Endothelial cell of umbilical vein (primary cell): ENCODE data around the gene MAN2B2. TPM values are rescaled to one million over a fixed set of nuclear protein-coding genes. Genes with fewer than 3 reads are reported as not detected.

ENCODE experiments used
- BruUV-seq: library from RNA; stranded (reverse); fragments of 400-500 nt; replicated peaks from 2 replicates; lab custom pipeline; 2021; lab: Mats Ljungman, UMichigan
- CTCF ChIA-PET: fragments of 300-600, 350-600 bp; sonication (Branson Sonifier 250); formaldehyde crosslinking; loops from one replicate; lab custom pipeline; 2021; ENCODE audit warnings: antibody characterized with exemption, inconsistent platforms; lab: Charles Lee
- POLR2A ChIA-PET: fragments of 300-600, 350-600 bp; sonication (Branson Sonifier 250); formaldehyde crosslinking; loops from one replicate; lab custom pipeline; 2021; ENCODE audit warnings: antibody characterized with exemption, inconsistent platforms; lab: Charles Lee
- DNase-seq: peaks from one replicate; pipeline ENCODE4 v3.0.0-alpha.2; 2011; ENCODE audit warnings: low read depth, low spot score
- FAIRE-seq: peaks from 2 replicates; lab custom pipeline; 2011; peaks lifted over from hg19 to GRCh38; lab: Jason Lieb, UNC
- H2AFZ ChIP-seq: 2 replicates; pipeline ENCODE4 v1.6.0; 2012; ENCODE audit warnings: low read depth, low read length, control low read depth, inconsistent platforms
- H3K27ac ChIP-seq: 2 replicates; pipeline ENCODE4 v1.5.1; 2011; ENCODE audit warnings: low read depth, mild to moderate bottlenecking, control low read depth, low read length, moderate library complexity; ENCODE audit not compliant: insufficient read depth
- H3K27me3 ChIP-seq, 2 experiments: 2 replicates each; pipeline versions ENCODE4 v1.6.0 to v1.6.1; 2011; ENCODE audit warnings: low read length in 2 of 2, mixed read lengths in 1 of 2; ENCODE audit not compliant: control insufficient read depth in 2 of 2, insufficient read depth in 2 of 2
- H3K36me3 ChIP-seq, 2 experiments: 2 replicates in 1 of 2; 3 replicates in 1 of 2; pipeline ENCODE4 v1.5.1; 2011; ENCODE audit warnings: low read length in 2 of 2, mild to moderate bottlenecking in 1 of 2, moderate library complexity in 1 of 2; ENCODE audit not compliant: control insufficient read depth in 2 of 2, insufficient read depth in 2 of 2; ENCODE audit errors: extremely low read depth in 1 of 2
- H3K4me1 ChIP-seq: 3 replicates; pipeline ENCODE4 v1.5.1; 2011; ENCODE audit warnings: mild to moderate bottlenecking, low read length; ENCODE audit not compliant: control insufficient read depth, insufficient read depth; ENCODE audit errors: extremely low read depth
- H3K4me2 ChIP-seq: 2 replicates; pipeline ENCODE4 v1.6.1; 2011; ENCODE audit warnings: low read length, control low read depth, mixed read lengths; ENCODE audit not compliant: insufficient read depth
- H3K4me3 ChIP-seq, 3 experiments: fragments of 200-600 bp in 1 of 3; sonication (generic), shearing (Covaris generic) in 1 of 3; replicated peaks in 1 of 3; 2 replicates each; pipeline ENCODE4 v1.5.1; 2011 to 2016; ENCODE audit warnings: control low read depth in 3 of 3, low read length in 3 of 3, mild to moderate bottlenecking in 2 of 3, inconsistent platforms in 1 of 3, low read depth in 1 of 3, moderate library complexity in 1 of 3; ENCODE audit not compliant: insufficient read depth in 1 of 3
- H3K79me2 ChIP-seq: 2 replicates; pipeline ENCODE4 v1.6.0; 2012; ENCODE audit warnings: low read length, inconsistent platforms; ENCODE audit not compliant: control insufficient read depth, insufficient read depth
- H3K9ac ChIP-seq: replicated peaks from 2 replicates; pipeline ENCODE3; 2011; ENCODE audit warnings: low read length, control low read depth; ENCODE audit not compliant: insufficient read depth; ENCODE audit errors: extremely low read depth
- H3K9me1 ChIP-seq: replicated peaks from 3 replicates; pipeline ENCODE4 v1.6.0; 2011; ENCODE audit warnings: mild to moderate bottlenecking, low read length; ENCODE audit not compliant: control insufficient read depth, insufficient read depth; ENCODE audit errors: extremely low read depth
- H3K9me3 ChIP-seq: replicated peaks from 2 replicates; pipeline ENCODE4 v1.5.1; 2012; ENCODE audit warnings: low read length, inconsistent platforms; ENCODE audit not compliant: control insufficient read depth, insufficient read depth
- H4K20me1 ChIP-seq: replicated peaks from 2 replicates; pipeline ENCODE3; 2011; ENCODE audit warnings: mild to moderate bottlenecking, low read length; ENCODE audit not compliant: control insufficient read depth, insufficient read depth; ENCODE audit errors: extremely low read depth
- EZH2 ChIP-seq: IDR thresholded peaks from 2 replicates; pipeline ENCODE4 v1.6.1; 2012; ENCODE audit warnings: borderline replicate concordance, low read depth, mild to moderate bottlenecking, moderate library complexity, low read length, inconsistent platforms; ENCODE audit not compliant: severe bottlenecking
- FOS ChIP-seq: IDR thresholded peaks from 2 replicates; pipeline ENCODE4 v1.6.1; 2011; ENCODE audit warnings: mild to moderate bottlenecking, low read length, moderate library complexity, borderline replicate concordance; ENCODE audit not compliant: insufficient read depth
- GATA2 ChIP-seq: IDR thresholded peaks from 2 replicates; pipeline ENCODE4 v1.7.0; 2011; ENCODE audit warnings: low read depth, mild to moderate bottlenecking, moderate library complexity, mixed read lengths, low read length; ENCODE audit not compliant: insufficient read length, insufficient read depth
- JUN ChIP-seq: IDR thresholded peaks from 2 replicates; pipeline ENCODE4 v1.6.1; 2011; ENCODE audit warnings: borderline replicate concordance, low read depth; ENCODE audit not compliant: insufficient read length, insufficient read depth
- MYC ChIP-seq: IDR thresholded peaks from one replicate; pipeline ENCODE4 v1.6.1; 2011; ENCODE audit warnings: mild to moderate bottlenecking, low read depth, low read length
- POLR2A ChIP-seq: IDR thresholded peaks from 2 replicates; pipeline ENCODE4 v1.6.1; 2012; ENCODE audit warnings: low read depth, mild to moderate bottlenecking, control low read depth, low read length
- POLR2AphosphoS5 ChIP-seq: IDR thresholded peaks from 2 replicates; pipeline ENCODE4 v1.6.1; 2012; ENCODE audit warnings: low read depth, mild to moderate bottlenecking, control low read depth, low read length, moderate library complexity; ENCODE audit not compliant: insufficient read depth
- dilution Hi-C: fragments of 300-500 bp; cut with MboI; formaldehyde crosslinking; loops from one replicate; pipeline ENCODE4 v1.15.0; 2019; ENCODE audit warnings: low sequenced_read_pairs; ENCODE audit not compliant: extremely low pct_ligation_motif_present
- intact Hi-C: fragments of 100-400 bp; cut with micrococcal nuclease; formaldehyde crosslinking; loops from one replicate; pipeline ENCODE4 v1.10.0; 2022
- polyA plus RNA-seq, 4 experiments: library from polyadenylated mRNA; depleted of rRNA in 3 of 4; stranded (reverse) in 3 of 4; unstranded in 1 of 4; fragments of >200 nt; gene quantifications; 2 replicates each; pipeline versions ENCODE4 v1.2.1 to v1.2.3, GENCODE V29; 2011 to 2012; ENCODE audit warnings: missing spikeins in 1 of 4
- total RNA-seq: library from RNA; stranded (reverse); gene quantifications from 2 replicates; pipeline ENCODE4 v1.2.3, GENCODE V29; 2021
- TF ChIP-seq, protein P1 (sequence below), 2 donors: IDR thresholded peaks; 1 replicate in 1 of 2; 2 replicates in 1 of 2; pipeline ENCODE4 v1.5.1; 2011; ENCODE audit warnings: low read length in 2 of 2, mild to moderate bottlenecking in 2 of 2, moderate library complexity in 2 of 2, control low read depth in 1 of 2, inconsistent platforms in 1 of 2, low read depth in 1 of 2; ENCODE audit not compliant: insufficient read depth in 1 of 2; ENCODE audit errors: extremely low read depth in 1 of 2
- TF ChIP-seq, protein P2 (sequence below): IDR thresholded peaks from 2 replicates; pipeline ENCODE4 v1.6.1; 2011; ENCODE audit not compliant: insufficient read depth, insufficient read length

MAN2B2 gene
- total and polyA plus RNA-seq, 2 donors (not counting 3 experiments of a cell fraction or from before 2014, with no cell fraction given) = 15.7 to 25.1 TPM

DNA sequence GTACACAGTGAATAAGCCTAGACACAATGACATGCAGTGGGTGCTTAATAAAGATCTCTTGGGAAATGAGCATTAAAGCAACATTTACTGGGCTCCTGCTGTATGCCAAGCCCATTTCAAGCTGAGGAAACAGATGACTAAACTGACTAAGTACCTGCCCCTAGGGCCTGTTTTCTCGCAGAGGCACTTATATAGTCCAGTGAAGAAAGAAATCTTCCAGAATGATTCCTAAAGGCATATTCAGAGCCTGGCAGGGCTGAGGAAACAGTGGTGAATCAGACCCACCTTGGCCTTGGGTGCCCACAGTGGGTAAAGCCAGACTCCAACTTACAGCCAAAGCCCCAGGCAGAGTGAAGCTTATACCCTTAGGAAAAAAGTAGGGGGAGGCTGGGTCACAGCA, 96.7 kb downstream of the MAN2B2 start:
- peaks cover 10% of the 10 kb centered on the region for H3K4me1 ChIP-seq
- dilution Hi-C loops (no loop called here), intact Hi-C loops (no loop called here)
- no peaks in the 10 kb centered on the region for H3K27me3 ChIP-seq
- FAIRE-seq (no peak), DNase-seq (no peak)
- H3K9me3 ChIP-seq = no peaks in the 10 kb centered on the region
- no peaks in the 10 kb centered on the region for H3K9me1 ChIP-seq
- no peak overlapping the region for H3K4me3 ChIP-seq
- H3K27ac ChIP-seq = no peak overlapping the region
- no peak overlapping the region for H3K9ac ChIP-seq
- no peaks in the 10 kb centered on the region for H3K36me3 ChIP-seq
- H3K79me2 ChIP-seq = peaks cover 23% of the 10 kb centered on the region
- no peak for TF ChIP-seq POLR2A
- TF ChIP-seq, protein P1, sequence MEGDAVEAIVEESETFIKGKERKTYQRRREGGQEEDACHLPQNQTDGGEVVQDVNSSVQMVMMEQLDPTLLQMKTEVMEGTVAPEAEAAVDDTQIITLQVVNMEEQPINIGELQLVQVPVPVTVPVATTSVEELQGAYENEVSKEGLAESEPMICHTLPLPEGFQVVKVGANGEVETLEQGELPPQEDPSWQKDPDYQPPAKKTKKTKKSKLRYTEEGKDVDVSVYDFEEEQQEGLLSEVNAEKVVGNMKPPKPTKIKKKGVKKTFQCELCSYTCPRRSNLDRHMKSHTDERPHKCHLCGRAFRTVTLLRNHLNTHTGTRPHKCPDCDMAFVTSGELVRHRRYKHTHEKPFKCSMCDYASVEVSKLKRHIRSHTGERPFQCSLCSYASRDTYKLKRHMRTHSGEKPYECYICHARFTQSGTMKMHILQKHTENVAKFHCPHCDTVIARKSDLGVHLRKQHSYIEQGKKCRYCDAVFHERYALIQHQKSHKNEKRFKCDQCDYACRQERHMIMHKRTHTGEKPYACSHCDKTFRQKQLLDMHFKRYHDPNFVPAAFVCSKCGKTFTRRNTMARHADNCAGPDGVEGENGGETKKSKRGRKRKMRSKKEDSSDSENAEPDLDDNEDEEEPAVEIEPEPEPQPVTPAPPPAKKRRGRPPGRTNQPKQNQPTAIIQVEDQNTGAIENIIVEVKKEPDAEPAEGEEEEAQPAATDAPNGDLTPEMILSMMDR (IDR thresholded peaks at IDR 0.05; ENCODE audit: extremely low read depth in 1 of 2, insufficient read depth in 1 of 2, low read depth in 1 of 2, low read length in 2 of 2) = no peak
- TF ChIP-seq JUN = no peak
- TF ChIP-seq POLR2AphosphoS5 = no peak
- TF ChIP-seq, protein P2, sequence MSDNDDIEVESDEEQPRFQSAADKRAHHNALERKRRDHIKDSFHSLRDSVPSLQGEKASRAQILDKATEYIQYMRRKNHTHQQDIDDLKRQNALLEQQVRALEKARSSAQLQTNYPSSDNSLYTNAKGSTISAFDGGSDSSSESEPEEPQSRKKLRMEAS = no peak
- no peak for TF ChIP-seq GATA2
- no peak for TF ChIP-seq MYC
- TF ChIP-seq EZH2 = no peak
- TF ChIP-seq FOS = no peak
- H3K4me2 ChIP-seq = no peak overlapping the region
- no peak overlapping the region for H2AFZ ChIP-seq
- CTCF ChIA-PET = interaction anchor here (1.4 kb wide), 1 partner anchor 400 kb away, joined by 3 read pairs; no protein-coding TSS in a partner anchor
- POLR2A ChIA-PET = no interaction called here
- no peaks in the 10 kb centered on the region for H4K20me1 ChIP-seq
- no TSS peak for BruUV-seq
